Stimulated activated CD8-positive, alpha-beta memory T cell treated with anti-CD3 and anti-CD28 coated beads, Interleukin-4, amount 100 ng/mL, for 1 hour (primary cell): ENCODE data around the gene WWP2.
"Not testable (repeated sequence)": the region's sequence is repeated elsewhere in the genome, so short reads cannot be mapped to it uniquely, and the experiment has no call there.

Experiments used
- DNase-seq, 2 donors: peaks; one replicate each; pipeline ENCODE4 v3.0.0-alpha.2; 2020; ENCODE audit warnings: low read depth in 2 of 2, low spot score in 1 of 2

Gene WWP2

DNA sequence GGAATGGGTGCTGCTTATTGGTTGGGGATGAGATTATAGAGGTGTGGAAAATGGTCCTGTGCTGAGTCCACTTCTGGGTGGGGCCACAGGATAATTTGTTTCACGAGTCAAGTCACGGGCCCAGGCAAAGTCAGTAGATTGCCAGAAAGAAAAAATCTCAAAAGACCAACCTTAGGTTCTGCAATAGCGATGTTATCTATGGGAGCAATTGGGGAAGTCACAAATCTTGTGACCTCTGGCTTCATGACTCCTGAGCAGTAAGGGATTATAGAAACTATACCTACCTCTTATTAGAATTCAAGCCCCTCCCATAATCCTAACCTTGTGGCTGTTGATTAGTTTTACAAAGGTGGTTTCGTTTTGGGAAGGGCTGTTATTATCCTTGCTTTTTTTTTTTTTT, 31.4 kb downstream of the WWP2 start:
- no peak for DNase-seq

DNA sequence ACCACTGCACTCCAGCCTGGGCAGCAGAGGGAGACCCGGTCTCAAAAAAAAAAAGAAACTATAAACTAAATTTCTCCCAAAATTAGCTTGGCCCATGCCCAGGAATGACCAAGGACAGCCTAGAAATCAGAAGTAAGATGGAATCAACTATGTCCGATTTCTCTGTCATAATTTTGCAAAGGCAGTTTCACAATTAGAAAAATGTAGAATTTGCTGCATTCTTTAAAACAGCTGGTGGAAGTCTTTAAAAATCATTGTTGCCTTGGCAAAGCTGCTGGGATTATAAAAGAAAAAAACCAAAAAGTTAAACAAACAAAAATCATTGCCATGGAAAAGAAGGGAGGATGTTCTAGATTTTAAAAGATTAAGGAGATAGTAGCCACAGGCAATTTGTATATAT, 32.4 kb downstream of the WWP2 start:
- DNase-seq, result no peak

DNA sequence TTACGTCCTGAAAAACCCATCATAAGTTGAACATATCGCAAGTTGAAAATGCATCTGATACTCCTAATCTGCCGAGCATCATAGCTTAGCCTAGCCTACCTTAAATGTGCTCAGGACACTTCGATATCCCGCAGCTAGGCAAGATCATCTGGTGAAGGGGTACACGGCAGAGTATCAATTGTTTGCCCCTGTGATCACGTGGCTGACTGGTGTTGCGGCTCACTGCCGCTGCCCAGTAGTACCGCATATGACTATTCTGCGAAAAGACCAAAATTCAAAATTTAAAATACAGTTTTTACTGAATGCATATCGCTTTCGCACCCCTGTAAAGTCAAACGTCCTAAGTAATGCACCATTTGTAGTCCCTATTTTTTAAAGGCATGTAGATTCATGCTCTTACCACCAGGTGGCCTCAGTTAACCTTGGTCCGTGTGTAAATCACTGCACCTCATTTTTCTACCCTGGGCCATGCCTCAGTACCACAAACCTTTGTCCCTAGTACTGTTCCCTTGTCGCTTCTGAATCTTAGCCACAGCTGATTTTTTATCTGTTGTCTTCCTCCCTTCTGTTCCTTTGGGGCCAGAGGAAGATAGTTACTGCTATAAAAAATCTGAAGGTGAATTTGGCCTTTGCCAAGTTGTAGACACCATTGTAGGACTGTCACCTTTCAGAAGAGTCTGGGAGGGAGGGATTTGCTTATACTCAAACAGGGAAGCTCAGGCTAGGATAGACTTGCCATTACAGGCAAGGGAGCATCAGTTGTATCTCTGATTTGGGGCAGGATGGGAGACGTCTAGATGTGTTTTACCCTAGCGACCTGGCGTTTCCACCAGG, 34.4 kb downstream of the WWP2 start:
- no peak for DNase-seq

DNA sequence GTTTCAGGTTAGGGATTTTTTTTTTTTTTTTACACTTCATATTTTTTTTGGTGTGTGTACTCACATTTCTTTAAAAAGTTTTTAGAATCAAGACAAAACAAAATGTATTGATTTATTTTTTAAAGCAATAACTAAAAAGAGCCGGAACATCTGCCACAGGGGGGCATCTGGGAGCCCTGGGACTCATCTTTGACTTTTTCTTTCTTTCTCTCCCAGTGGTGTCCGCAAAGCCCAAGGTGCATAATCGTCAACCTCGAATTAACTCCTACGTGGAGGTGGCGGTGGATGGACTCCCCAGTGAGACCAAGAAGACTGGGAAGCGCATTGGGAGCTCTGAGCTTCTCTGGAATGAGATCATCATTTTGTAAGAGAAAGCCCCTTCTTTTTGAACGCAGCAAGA, 36.3 kb downstream of the WWP2 start:
- DNase-seq, result no peak

DNA sequence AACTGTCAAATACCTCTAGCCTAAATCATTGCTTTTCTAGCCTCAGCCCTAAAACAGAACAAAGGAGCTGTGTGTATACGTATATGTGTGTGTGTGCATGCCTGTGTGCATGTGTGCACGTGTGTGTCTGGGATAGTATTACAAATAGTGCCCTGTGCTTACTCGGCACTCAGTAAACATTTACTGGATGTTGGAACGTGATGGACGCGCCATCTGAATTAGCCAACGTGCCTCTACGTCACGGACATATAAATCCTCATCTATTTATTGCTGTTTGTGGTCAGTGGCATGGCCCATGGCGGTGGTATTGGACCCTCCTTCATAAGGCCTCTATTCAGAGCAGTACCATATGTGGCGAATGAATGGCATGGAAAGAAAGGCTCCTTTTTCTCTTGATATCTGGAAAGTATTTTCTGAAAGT, 37.5 kb downstream of the WWP2 start:
- no peak for DNase-seq

DNA sequence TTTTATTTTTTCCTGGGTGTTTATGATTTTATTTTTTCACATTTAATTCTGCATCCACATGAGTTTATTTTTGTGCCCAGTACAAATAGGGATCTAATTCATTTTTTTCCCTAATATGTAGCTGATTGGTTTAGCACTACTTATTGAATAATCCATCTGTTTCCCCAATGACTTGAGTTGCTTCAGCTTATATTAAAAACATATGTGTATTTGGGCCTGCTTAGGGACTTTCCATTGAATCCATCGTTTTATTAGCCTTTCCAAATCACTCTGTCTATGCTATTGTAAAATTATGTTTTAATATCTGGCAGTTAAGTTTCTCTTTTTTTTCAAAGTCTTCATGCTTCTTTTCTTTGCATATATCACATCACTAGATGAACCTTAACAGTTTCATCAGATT, 42.2 kb downstream of the WWP2 start:
- no peak for DNase-seq

DNA sequence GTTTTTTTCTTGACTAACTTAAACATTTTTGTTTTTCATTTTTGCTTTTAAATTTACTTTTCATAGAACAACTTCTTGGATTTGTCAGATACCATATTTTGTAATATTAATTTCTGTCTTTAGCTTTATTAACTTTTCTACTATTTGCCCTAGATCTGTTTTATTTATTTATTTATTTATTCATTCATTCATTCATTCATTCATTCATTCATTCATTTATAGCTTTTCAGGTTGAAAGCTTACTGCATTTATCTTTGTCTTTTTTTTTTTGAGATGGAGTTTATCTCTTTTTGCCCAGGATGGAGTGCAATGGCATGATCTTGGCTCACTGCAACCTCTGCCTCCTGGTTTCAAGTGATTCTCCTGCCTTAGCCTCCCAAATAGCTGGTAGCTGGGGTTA, 44.6 kb downstream of the WWP2 start:
- DNase-seq, result not testable (repeated sequence)

DNA sequence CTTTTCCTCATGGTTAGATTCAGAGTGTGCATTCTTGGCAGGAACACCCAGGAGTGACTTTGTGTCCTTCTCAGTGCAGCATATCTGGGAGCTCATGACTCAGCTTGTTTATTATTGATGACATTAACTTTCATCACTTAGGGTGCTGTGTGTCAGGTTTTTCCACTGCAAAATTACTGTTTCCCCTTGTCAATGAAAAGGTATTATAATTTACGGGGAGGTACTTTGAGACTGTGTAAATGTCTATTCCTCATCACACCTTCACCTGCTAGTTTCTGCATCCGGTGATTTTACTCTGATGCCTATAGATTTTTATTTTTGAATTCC, 50.5 kb downstream of the WWP2 start:
- no peak for DNase-seq

DNA sequence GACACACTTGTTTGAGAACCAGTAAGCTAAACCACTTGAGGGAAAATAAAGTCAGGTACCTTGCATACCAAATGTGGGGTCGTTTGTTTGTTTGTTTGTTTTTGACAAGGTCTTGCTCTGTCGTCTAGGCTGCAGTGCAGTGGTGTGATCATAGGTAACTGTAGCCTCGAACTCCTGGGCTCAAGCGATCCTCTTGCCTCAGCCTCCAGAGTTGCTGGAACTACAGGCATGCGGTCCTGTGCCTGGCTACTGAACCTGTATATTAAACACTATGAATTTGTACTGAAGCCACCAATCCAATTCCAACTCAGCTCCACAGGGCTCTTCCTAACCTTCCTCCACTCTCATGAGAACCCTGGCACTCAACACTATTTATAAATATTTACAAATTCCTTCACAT, 51.9 kb downstream of the WWP2 start:
- DNase-seq, result no peak

DNA sequence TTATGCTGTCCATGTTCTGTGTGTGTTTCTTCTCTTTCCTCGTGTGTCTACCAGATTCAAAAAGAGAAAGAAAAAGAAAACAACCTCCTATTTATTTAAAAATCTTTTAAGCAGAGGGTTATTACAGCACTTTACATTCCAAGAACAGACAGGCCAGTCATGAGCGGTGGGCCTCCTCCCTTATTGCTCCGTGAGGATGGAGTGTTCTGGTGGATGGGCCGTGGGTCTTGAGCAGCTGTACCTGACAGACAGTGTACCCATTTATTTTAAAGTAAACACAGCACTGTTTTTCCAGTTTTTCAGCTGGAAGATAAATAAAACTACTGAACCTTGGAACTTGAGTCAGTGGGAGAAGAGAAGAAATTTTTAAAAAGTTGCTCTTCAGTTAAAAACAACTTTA, 52.4 kb downstream of the WWP2 start:
- no peak for DNase-seq

DNA sequence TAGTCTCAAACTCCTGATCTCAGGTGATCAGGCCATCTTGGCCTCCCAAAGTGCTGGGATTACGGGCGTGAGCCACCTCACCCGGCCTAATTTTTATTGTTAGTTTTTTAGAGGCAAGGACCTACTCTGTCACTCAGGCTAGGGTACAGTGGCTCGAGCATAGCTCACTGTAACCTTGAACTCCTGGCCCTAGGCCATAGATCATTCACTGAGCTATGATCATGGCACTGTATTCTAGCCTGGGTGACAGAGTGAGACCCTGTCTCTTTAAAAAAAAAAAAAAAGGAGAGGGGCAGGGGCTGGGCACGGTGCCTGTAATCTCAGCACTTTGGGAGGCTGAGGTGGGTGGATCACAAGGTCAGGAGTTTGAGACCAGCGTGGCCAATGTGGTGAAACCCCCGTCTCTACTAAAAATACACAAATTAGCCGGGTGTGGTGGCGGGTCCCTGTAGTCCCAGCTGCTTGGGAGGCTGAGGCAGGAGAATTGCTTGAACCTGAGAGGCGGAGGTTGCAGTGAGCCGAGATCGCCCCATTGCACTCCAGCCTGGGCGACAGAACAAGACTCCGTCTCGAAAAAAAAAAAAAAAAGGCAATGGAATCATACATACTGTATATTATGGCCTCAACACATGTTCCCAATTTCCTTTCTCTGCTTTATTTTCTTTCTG, 53.2 kb downstream of the WWP2 start:
- DNase-seq, result not testable (repeated sequence)

DNA sequence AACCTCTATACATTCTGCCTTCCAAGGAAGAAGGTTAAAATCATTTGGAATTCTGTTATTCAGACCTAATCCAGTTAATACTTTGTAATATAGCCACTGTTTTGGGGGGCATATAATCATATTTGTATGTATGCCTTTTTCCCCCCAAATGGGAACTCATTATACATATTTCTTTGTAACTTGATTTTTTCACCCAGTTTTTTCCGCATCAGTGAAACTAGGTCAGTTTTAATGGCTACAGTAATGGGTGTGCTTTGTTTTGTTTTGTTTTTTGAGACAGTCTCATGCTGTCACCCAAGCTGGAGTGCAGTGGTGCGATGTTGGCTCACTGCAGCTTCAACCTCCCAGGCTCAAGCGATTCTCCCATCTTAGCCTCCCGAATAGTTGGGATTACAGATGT, 54.9 kb downstream of the WWP2 start:
- DNase-seq, result no peak

DNA sequence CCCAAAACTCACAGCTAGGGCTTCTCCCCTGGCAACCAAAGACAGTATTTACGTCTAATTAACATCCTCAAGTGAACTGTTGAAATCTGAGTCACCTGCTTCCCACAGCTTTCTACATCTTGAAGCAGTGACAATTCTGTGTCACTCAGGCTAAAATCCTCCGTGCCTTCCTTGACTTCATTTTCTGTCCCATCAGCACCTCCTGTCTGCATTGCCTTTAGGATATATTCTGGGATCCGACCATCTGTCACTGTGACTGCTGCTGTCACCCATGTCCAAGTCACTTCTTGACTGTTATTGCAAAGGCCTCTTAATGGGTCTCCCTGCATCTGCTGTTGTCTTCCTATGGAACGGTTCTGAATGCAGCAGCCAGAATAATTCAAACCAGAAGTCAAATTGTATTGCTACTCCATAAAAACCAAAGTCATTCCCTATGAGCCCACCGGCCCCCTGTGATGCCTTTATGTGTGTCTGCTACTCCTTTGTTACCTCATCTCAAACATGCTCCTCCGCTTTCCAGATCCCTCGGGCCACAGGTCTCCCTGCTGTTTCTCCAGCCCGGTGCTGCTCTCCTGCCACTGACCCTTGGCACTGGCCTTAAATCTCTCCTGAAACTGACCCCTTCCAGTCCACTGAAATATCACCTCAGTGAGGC, 56.9 kb downstream of the WWP2 start:
- no peak for DNase-seq

DNA sequence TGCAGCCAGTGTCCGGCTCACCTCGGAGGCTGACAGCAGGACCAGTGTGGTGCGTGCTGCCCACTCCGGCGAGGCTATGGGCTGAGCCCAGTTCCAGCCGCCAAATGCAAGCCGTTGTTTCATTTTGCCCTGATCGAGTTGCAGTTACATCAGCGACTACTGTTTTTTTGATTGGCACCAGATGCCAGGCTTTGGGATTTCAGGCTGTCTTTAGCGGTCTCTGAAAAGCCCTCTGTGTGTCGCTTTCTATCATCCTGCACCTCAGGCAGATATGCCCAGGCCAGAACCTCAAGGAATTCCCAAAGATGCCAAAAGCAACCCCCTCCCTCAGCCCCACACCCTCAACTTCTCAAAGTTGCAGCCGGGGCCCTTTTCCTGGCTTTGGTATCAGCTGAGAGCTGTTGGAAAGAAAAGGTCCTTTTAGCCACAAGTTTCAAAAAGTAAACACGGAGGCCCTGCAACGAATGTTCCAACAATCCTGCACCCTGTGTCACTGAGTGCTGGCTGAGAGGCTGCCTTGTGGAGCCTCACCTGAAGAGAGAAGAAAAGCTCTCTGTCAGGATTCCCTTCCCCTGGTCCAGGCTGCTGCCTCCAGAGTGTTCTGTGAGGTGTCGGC, 58.9 kb downstream of the WWP2 start:
- no peak for DNase-seq

DNA sequence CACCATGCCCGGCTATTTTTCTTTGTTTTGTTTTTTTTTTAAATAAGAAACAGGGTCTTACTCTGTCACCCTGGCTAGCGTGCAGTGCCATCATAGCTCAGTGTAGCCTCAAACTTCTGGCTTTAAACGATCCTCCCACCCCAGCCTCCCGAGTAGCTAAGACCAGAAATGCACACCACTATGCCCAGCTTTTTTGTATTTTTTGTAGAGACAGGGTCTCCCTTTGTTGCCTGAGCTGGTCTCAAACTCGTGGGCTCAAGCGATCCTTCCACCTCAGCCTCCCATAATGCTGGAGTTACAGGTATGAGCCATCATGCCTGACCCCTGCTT, 59.7 kb downstream of the WWP2 start:
- no peak for DNase-seq

DNA sequence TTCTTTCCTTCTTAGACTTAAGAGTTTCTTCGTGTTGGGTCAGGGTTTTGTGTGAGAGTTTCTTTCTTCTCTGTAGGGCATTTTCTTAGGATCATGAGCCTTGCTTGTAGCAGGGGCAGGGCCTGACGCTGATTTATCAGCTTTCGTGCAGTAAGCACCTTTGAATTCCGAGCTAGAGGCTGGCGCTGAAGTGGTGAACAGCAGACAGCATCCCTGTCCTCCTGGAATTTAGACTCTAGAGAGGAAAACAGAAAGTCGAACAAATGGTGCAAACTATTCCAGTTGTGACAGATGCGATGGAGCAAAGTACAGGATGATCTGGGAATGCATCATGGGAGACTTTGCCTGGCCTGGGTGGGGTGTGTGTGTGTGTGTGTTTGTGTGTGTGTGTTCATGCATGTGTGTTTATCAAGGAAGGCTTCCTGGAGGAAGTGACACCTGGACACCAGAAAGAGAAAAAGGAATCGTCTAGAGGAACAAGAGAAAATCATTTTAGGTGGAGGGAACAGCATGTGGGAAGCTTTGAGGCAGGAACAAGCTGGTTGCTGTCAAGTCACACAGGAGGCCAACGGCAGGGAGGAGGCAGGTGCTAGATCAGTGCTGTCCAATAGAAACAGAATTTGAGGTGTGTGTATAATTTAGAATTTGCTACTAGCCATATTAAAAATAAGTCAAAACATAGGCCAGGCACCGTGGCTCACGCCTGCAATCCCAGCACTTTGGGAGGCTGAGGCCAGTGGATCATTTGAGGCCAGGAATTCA, 60.2 kb downstream of the WWP2 start:
- no peak for DNase-seq

DNA sequence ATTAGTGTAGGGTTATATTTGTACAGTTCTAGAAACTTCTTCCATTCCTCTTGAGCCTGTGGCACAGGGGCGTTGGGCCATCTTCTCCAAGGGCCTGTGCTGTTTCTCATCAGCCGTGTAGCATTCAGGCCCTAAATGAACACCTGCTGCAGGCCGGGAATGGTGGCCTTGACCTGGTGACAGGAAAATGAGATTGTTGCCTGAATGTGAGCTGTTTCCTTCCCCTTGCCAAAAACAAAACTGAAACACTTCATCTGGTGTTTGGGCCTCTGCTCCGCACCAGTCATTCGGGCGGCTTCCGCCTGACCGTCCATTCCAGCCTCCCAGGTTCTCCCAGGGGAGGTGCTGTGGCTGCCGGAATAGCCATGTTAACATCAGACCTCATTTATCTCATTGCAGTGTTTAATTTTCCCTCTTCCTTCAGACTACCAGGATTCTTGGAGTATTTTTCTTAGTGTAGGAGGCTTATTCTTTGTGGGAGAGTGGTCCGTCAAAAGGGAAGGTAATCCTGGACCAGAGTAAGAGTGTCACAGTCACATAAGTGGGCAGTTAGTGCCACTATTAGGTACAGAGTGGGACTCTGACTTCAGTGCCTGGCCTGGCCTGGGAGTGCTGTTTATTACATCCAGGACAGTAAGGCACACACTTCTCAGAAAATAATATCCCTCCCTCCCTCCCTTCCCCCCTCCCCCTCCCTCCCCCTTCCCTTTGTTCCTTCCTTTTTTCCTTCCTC, 61.9 kb downstream of the WWP2 start:
- DNase-seq, result no peak

DNA sequence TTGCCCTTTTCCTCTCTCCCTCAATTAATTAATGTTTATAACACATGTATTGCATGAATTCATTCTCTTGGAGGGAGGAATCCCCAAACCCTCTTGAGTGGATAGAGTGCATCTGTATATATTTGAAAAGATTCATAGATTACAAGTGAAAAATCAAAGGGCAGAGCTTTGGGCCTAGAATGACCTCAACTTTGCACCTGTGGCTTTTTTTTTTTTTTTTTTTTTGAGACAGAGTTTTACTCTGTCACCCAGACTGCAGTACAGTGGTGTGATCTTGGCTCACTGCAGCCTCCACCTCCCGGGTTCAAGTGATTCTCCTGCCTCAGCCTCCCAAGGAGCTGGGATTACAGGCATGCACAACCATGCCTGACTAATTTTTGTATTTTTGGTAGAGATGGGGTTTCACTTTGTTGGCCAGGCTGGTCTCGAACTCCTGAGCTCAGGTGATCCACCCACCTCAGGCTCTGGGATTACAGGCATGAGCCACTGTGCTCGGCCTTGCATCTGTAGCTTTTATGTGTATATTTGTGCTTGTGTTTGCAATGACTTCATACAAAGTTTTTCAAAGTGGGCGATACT, 62.5 kb downstream of the WWP2 start:
- not testable (repeated sequence) for DNase-seq

DNA sequence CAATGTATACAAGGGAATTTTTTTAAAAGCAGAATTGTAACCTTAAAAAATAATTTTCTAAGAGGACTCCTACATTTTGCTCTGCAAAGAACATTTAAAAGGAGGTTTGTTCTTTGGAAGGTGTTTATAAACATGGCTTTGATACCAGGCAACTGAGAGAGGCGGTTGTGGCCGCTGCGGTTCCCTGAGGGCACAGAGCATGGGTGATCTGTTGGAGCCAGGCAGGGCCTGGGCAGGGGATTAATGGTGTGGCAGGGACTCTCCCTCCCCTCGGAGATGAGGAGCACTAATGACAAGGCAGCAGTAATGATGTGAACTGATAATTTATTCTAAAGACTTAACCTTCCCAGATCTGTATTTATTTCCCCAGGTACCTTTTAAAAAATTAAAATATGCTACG, 65.4 kb downstream of the WWP2 start:
- DNase-seq, result no peak

DNA sequence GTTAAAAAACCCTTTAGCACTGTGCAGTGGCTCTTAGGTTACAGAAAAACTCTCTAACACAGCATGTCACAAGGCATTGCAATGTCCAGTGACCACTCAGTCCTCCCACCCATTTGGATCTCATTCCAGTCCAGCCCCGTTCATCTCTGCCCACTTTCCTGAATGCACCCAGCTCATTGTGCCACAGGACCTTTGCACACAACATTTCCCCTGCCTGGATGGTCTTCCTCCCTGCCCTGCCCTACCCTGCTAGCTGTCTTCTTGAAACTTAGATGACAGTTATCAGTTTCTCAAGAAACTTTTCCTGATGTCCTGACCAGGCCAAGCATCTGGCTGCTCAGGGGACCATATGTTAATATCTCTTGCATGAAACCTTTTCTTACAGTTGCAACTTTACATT, 67.2 kb downstream of the WWP2 start:
- no peak for DNase-seq
